LNCaP clone FGC (cell line): Measurements from ENCODE around the gene BOD1.

ENCODE experiments used
- DNase-seq: peaks from one replicate; pipeline ENCODE4 v3.0.0-alpha.2; 2011; ENCODE audit warnings: low read depth
- H3K4me3 ChIP-seq: 2 replicates; pipeline ENCODE4 v1.5.1; 2011; ENCODE audit warnings: mild to moderate bottlenecking, low read depth, low read length, control low read depth
- TF ChIP-seq, protein P1 (sequence below): IDR thresholded peaks from 2 replicates; pipeline ENCODE4 v1.5.1; 2012; ENCODE audit warnings: mild to moderate bottlenecking; ENCODE audit not compliant: control insufficient read depth, insufficient read depth; ENCODE audit errors: extremely low read depth

The BOD1 gene

DNA sequence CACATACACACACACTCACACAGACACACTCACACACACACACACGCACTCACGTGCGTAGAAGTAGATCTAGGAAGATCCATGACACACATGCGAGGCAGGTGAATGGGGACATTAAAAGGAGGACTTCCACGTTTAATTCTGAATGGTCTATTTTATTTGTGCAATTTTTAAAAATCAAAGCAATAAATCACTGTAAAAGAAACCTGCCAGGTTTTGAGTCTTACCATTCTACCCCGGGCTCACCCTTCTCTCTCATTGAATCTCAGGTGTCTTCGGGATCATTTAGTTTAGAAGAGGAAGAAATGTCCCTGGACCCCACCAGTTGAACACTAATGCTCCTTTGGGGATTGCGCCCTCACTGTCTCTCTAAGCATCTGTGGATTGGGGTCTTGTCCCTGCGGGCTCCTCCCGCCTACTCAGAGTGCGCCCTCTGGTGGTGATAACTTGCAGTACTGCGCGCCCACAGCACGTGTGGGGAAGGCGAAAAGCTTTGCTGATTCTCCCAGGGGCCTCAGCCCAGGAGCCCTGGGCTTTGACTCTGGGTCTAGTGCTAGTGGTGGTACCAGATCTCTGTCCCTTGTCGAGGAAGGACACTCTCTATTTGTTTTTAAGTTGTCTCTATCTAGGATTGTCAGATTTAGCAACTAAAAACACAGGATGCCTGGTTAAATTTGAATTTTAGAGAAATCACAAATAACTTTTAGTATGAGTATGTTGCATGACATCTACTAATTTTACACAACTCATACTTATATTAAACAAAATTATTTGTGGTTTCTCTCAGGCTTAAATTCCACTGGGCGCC, 34.8 kb downstream of the BOD1 start:
- no peak overlapping the region for H3K4me3 ChIP-seq
- no peak for DNase-seq
- TF ChIP-seq, protein P1, sequence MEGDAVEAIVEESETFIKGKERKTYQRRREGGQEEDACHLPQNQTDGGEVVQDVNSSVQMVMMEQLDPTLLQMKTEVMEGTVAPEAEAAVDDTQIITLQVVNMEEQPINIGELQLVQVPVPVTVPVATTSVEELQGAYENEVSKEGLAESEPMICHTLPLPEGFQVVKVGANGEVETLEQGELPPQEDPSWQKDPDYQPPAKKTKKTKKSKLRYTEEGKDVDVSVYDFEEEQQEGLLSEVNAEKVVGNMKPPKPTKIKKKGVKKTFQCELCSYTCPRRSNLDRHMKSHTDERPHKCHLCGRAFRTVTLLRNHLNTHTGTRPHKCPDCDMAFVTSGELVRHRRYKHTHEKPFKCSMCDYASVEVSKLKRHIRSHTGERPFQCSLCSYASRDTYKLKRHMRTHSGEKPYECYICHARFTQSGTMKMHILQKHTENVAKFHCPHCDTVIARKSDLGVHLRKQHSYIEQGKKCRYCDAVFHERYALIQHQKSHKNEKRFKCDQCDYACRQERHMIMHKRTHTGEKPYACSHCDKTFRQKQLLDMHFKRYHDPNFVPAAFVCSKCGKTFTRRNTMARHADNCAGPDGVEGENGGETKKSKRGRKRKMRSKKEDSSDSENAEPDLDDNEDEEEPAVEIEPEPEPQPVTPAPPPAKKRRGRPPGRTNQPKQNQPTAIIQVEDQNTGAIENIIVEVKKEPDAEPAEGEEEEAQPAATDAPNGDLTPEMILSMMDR = peak; percentile 85

DNA sequence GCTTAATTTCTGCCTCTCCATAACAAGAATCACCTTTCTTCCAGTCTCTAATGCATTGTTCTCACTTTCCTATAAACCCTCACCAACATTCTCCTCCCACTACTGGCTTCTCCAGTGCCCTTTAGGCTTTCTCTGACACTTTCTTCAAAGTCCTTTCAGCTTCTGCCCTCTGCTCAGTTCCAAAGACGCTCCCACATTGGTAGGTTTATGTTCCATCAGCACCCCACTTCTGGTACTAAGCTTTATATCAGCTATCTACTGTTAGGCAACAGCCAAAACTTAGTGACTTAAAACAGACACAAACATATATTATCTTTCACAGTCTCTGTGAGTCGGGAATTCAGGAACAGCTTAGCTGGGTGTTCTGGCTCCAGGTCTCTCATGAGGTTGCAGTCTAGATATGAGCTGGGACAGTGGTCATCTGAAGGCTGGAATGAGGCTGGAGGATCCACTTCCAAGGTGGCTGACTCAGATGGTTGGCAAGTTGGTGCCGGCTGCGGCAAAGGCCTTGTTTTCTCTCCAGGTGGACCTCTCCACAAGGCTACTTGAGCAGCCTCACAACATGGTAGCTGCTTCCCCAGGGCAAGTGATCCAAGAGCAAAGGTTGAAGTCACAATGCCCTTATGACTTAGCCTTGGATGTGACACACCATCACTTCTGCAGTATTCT, 37.4 kb downstream of the BOD1 start:
- no peak for DNase-seq
- TF ChIP-seq, protein P1 = no peak
- no peak overlapping the region for H3K4me3 ChIP-seq

DNA sequence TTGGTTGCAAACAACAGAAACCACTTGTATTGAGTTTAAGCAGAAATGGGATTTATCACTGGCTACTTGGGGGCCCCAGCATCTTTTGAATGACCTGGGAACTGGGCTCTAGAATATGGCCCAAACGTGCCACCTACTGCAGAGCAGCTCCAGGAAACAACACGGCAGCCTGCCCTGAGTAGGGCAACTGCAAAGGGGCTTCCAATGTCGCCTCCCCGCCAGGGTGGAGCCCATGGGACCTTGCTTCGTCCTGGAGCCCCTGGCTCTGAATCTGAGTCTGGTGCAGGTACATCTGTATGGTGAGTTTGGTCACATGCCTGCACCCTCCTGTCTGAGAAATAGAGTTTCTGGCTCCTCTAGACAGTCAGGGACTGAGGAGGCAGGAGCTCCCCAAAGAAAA, 38.6 kb downstream of the BOD1 start:
- no peak overlapping the region for H3K4me3 ChIP-seq
- TF ChIP-seq, protein P1 = no peak

DNA sequence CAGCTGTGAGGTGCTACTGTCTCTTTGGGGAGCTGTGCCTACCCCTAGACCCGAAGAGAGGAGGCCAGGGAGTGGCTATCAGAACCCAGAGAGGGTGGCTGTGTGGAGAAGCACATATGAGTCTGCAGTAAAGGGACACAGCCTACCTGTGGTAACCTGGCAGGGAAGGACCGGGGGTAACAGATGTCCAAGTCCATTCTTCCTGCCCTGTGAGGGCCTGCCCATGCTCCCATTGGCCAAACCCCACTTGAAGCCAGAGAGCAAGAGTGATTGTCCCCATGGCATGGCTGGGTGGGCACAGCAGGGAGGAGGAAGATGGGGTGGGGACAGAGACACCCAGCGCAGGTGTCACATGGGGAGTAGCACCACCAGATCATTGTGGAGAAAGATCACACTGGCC, 39.3 kb downstream of the BOD1 start:
- TF ChIP-seq, protein P1 = no peak
- no peak overlapping the region for H3K4me3 ChIP-seq
- DNase-seq = no peak

More for the DNA sequence above, 38.6 kb downstream of the BOD1 start:
- DNase-seq = no peak

DNA sequence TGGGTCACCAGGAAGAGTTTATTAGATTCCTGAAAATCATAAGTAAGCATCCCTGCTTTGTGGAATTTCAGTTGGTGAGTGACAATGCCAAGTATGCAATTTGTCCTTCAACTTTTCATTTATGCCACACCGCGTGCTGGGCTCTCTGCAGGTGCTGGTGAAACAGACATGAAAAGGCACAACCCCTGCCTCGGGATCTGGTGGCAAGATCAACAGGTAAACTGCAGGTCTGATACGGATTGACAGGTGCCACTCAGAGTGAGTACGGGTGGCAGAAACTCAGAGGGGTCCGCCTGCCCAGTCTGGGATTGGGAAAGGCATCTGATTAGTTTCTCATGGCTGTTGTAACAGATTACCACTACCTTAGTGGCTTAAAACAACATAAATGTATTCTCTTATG, 40.5 kb downstream of the BOD1 start:
- TF ChIP-seq, protein P1 = no peak
- H3K4me3 ChIP-seq = no peak overlapping the region
- DNase-seq = no peak

DNA sequence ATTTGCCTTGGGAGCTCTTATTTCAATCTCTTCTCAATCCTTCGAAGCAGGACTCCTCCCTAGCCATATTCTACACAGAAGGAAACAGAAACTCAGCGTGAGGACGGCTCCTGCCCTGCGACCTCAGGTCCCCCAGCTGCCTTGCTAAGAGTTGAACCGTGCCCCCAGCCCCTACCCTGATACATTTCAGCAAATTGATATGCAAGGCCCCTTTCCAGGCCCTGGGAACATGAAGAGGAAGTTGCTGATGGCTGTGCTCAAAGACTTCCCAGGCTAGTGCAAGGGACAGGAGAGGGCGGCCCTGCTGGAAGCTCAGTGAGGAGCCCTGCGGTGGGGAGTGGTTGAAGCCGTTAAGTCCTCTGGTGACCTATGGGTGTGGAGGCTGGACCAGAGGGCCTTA, 41.5 kb downstream of the BOD1 start:
- no peak for DNase-seq
- TF ChIP-seq, protein P1 = no peak
- no peak overlapping the region for H3K4me3 ChIP-seq
